IMR-90 (cell line): ENCODE results near the gene SYNE1. TPM values are rescaled to one million over a fixed set of nuclear protein-coding genes. Genes with fewer than 3 reads are reported as not detected.

Experiments
- ATAC-seq: fragments of 200-7000 bp; cut with Tn5 transposase; 2 replicates; pipeline ENCODE4 v1.9.1; 2020; ENCODE audit warnings: low read depth, mild to moderate bottlenecking, moderate library complexity
- BruUV-seq: library from RNA; stranded (reverse); fragments of 400-500 nt; replicated peaks from 2 replicates; lab custom pipeline; 2021; lab: Mats Ljungman, UMichigan
- CTCF ChIA-PET: fragments of 300-600 bp; formaldehyde crosslinking; extraction: SDS; loops from one replicate; lab custom pipeline; 2021; ENCODE audit warnings: antibody characterized with exemption; lab: Yijun Ruan, JAX
- POLR2A ChIA-PET: fragments of 300-600 bp; sonication (Branson Sonifier 250); formaldehyde crosslinking; loops from one replicate; lab custom pipeline; 2022; ENCODE audit warnings: antibody characterized with exemption; ENCODE audit not compliant: unreplicated experiment; lab: Charles Lee
- DNase-seq: peaks from one replicate; pipeline ENCODE4 v3.0.0; 2013
- H2AFZ ChIP-seq: replicated peaks from 2 replicates; pipeline ENCODE3; 2013; ENCODE audit warnings: low read length, mild to moderate bottlenecking; ENCODE audit not compliant: poor library complexity
- H2AK5ac ChIP-seq: 2 replicates; pipeline ENCODE4 v1.6.1; 2013; ENCODE audit warnings: low read depth, low read length, inconsistent platforms
- H2AK9ac ChIP-seq: replicated peaks from 2 replicates; pipeline ENCODE3; 2013; ENCODE audit warnings: mild to moderate bottlenecking, low read depth, low read length, moderate library complexity; ENCODE audit not compliant: poor library complexity
- H2BK120ac ChIP-seq: 2 replicates; pipeline ENCODE4 v1.6.1; 2013; ENCODE audit warnings: low read depth, low read length, inconsistent platforms
- H2BK15ac ChIP-seq: 3 replicates; pipeline ENCODE4 v1.6.1; 2013; ENCODE audit warnings: low read depth, low read length, inconsistent platforms
- H2BK20ac ChIP-seq: 2 replicates; pipeline ENCODE4 v1.6.1; 2013; ENCODE audit warnings: low read depth, mild to moderate bottlenecking, inconsistent platforms, low read length, moderate library complexity
- H2BK5ac ChIP-seq: 2 replicates; pipeline ENCODE4 v1.6.1; 2013; ENCODE audit warnings: mild to moderate bottlenecking, low read depth, low read length, inconsistent platforms; ENCODE audit not compliant: poor library complexity, severe bottlenecking
- H3K14ac ChIP-seq: replicated peaks from 2 replicates; pipeline ENCODE4 v1.6.1; 2013; ENCODE audit warnings: low read depth, low read length, inconsistent platforms
- H3K18ac ChIP-seq: 2 replicates; pipeline ENCODE4 v1.6.1; 2013; ENCODE audit warnings: low read depth, low read length, control low read depth
- H3K23ac ChIP-seq: 2 replicates; pipeline ENCODE4 v1.6.1; 2013; ENCODE audit warnings: low read depth, low read length, inconsistent platforms
- H3K27ac ChIP-seq: 2 replicates; pipeline ENCODE4 v1.5.1; 2013; ENCODE audit warnings: mild to moderate bottlenecking, control low read depth, low read length; ENCODE audit not compliant: insufficient read depth
- H3K27me3 ChIP-seq: 2 replicates; pipeline ENCODE4 v1.6.1; 2013; ENCODE audit warnings: low read length; ENCODE audit not compliant: control insufficient read depth, insufficient read depth
- H3K36me3 ChIP-seq: 2 replicates; pipeline ENCODE4 v1.6.1; 2013; ENCODE audit warnings: low read length, mixed read lengths; ENCODE audit not compliant: control insufficient read depth, insufficient read depth
- H3K4ac ChIP-seq: 2 replicates; pipeline ENCODE4 v1.6.1; 2013; ENCODE audit warnings: low read depth, low read length, inconsistent platforms
- H3K4me1 ChIP-seq: 2 replicates; pipeline ENCODE4 v1.6.1; 2013; ENCODE audit warnings: low read length, mixed read lengths; ENCODE audit not compliant: control insufficient read depth, insufficient read depth
- H3K4me2 ChIP-seq: 2 replicates; pipeline ENCODE4 v1.6.1; 2013; ENCODE audit warnings: low read depth, mild to moderate bottlenecking, control low read depth, low read length, moderate library complexity
- H3K4me3 ChIP-seq: 2 replicates; pipeline ENCODE4 v1.5.1; 2013; ENCODE audit warnings: low read depth, mild to moderate bottlenecking, control low read depth, low read length, moderate library complexity; ENCODE audit not compliant: insufficient read depth
- H3K56ac ChIP-seq: 2 replicates; pipeline ENCODE4 v1.6.1; 2013; ENCODE audit warnings: low read length, inconsistent platforms; ENCODE audit not compliant: insufficient read depth; ENCODE audit errors: extremely low read depth
- H3K79me1 ChIP-seq, 2 experiments: 2 replicates each; pipeline ENCODE4 v1.6.1; 2013; ENCODE audit warnings: low read length in 2 of 2, inconsistent platforms in 1 of 2, low read depth in 1 of 2
- H3K9ac ChIP-seq: 2 replicates; pipeline ENCODE4 v1.6.1; 2013; ENCODE audit warnings: low read depth, low read length, control low read depth
- H3K9me1 ChIP-seq: 2 replicates; pipeline ENCODE4 v1.6.1; 2013; ENCODE audit warnings: low read length, inconsistent platforms; ENCODE audit not compliant: insufficient read depth
- H3K9me3 ChIP-seq: 2 replicates; pipeline ENCODE4 v1.6.1; 2013; ENCODE audit warnings: low read length; ENCODE audit not compliant: control insufficient read depth, insufficient read depth
- H4K20me1 ChIP-seq: 2 replicates; pipeline ENCODE4 v1.6.1; 2013; ENCODE audit warnings: low read length, inconsistent platforms; ENCODE audit not compliant: insufficient read depth
- H4K5ac ChIP-seq: 2 replicates; pipeline ENCODE4 v1.6.1; 2013; ENCODE audit warnings: mild to moderate bottlenecking, low read depth, low read length, control low read depth
- H4K8ac ChIP-seq, 2 experiments: 2 replicates each; pipeline ENCODE4 v1.6.1; 2013; ENCODE audit warnings: low read depth in 2 of 2, low read length in 2 of 2, control low read depth in 1 of 2, inconsistent platforms in 1 of 2
- H4K91ac ChIP-seq: 2 replicates; pipeline ENCODE4 v1.6.1; 2013; ENCODE audit warnings: low read depth, low read length, inconsistent platforms; ENCODE audit not compliant: insufficient read depth
- CEBPB ChIP-seq: IDR thresholded peaks from 2 replicates; pipeline ENCODE4 v1.6.1; 2012; ENCODE audit warnings: low read depth, low read length, improper control_type of control experiment
- CHD1 ChIP-seq: IDR thresholded peaks from 2 replicates; pipeline ENCODE4 v1.6.1; 2012; ENCODE audit warnings: low read depth, low read length, improper control_type of control experiment
- RFX5 ChIP-seq: IDR thresholded peaks from 2 replicates; pipeline ENCODE4 v1.8.0; 2012; ENCODE audit warnings: low read depth, mild to moderate bottlenecking, low read length, moderate library complexity
- USF2 ChIP-seq: fragments of 150-350 bp; IDR thresholded peaks from 2 replicates; pipeline ENCODE4 v1.6.1; 2017; ENCODE audit warnings: mild to moderate bottlenecking, antibody characterized with exemption, low read length, low read depth
- WGBS, 2 experiments: methylation state at CpG; one replicate each; pipeline versions ENCODE4 v1.1.5 to v1.1.7; 2013; ENCODE audit warnings: missing lambda C conversion rate in 2 of 2; ENCODE audit not compliant: insufficient read length in 1 of 2; ENCODE audit errors: extremely low coverage in 2 of 2; 5-methylcytosine and 5-hydroxymethylcytosine counted together
- dilution Hi-C: fragments of 300-500 bp; cut with HindIII; formaldehyde crosslinking; loops from one replicate; pipeline ENCODE4 v1.14.3; 2018; ENCODE audit warnings: low sequenced_read_pairs; ENCODE audit not compliant: unreplicated experiment
- in situ Hi-C: fragments of 300-500 bp; cut with MboI; formaldehyde crosslinking; loops from 3 replicates; pipeline ENCODE4 v1.14.3; 2019; ENCODE audit warnings: low sequenced_read_pairs, inconsistent platforms, mixed read lengths
- intact Hi-C: fragments of 100-400 bp; cut with micrococcal nuclease; formaldehyde crosslinking; loops from 2 replicates; pipeline ENCODE4 v1.10.0; 2022
- polyA plus RNA-seq, 3 experiments: library from polyadenylated mRNA; depleted of rRNA; stranded (reverse); fragments of >200 nt; gene quantifications; 2 replicates each; pipeline ENCODE4 v1.2.3, GENCODE V29; 2012; ENCODE audit warnings: low replicate concordance in 1 of 3
- total RNA-seq: library from RNA; depleted of rRNA; stranded (reverse); fragments of >200 nt; gene quantifications from 2 replicates; pipeline ENCODE4 v1.2.3, GENCODE V29; 2012

SYNE1 gene
- total and polyA plus RNA-seq, 2 of the 4 experiments (the other 2 are of a cell fraction) = 34.1 to 159 TPM

GRCh38 chr6:152107973-152108372 is 529.2 kb downstream of the SYNE1 start:
- H2BK120ac ChIP-seq = no peak overlapping the region
- H3K9me1 ChIP-seq = peaks cover 3% of the 10 kb centered on the region; the same call in 1 of the 2 replicates
- H3K4ac ChIP-seq = no peak overlapping the region
- H3K9ac ChIP-seq = no peak overlapping the region
- H3K27me3 ChIP-seq = no peaks in the 10 kb centered on the region
- ChIA-PET POLR2A (no interaction called here), CTCF (no interaction called here)
- H3K23ac ChIP-seq = no peak overlapping the region
- intact Hi-C loops (no loop called here), in situ Hi-C loops (no loop called here), dilution Hi-C loops (no loop called here)
- H2BK20ac ChIP-seq = no peak overlapping the region
- no peak overlapping the region for H3K18ac ChIP-seq
- H2AK5ac ChIP-seq = no peak overlapping the region
- H4K91ac ChIP-seq = no peak overlapping the region
- H3K27ac ChIP-seq = no peak overlapping the region
- no peak for TF ChIP-seq CHD1
- TF ChIP-seq USF2 = no peak
- TF ChIP-seq RFX5 = no peak
- no peak for TF ChIP-seq CEBPB
- no peaks in the 10 kb centered on the region for H3K9me3 ChIP-seq
- no peaks in the 10 kb centered on the region for H3K79me1 ChIP-seq
- DNase-seq (no peak), ATAC-seq (peak; percentile 33)
- no peak overlapping the region for H2AFZ ChIP-seq
- H3K56ac ChIP-seq = no peak overlapping the region
- BruUV-seq = no TSS peak
- no peak overlapping the region; the same call in 1 of the 2 replicates for H4K5ac ChIP-seq
- H3K36me3 ChIP-seq = no peaks in the 10 kb centered on the region
- H4K20me1 ChIP-seq = no peaks in the 10 kb centered on the region
- no peak overlapping the region for H2AK9ac ChIP-seq
- H4K8ac ChIP-seq = no peak overlapping the region
- no peak overlapping the region for H3K14ac ChIP-seq
- H2BK15ac ChIP-seq = no peak overlapping the region
- WGBS, 2 experiments = 88% methylated on average over 1 of the region's 4 CpGs; no CpG with 5 or more reads in 1 of the 2 experiments
- no peak overlapping the region for H3K4me3 ChIP-seq
- no peak overlapping the region for H2BK5ac ChIP-seq
- H3K4me1 ChIP-seq = peaks cover 12% of the 10 kb centered on the region
- H3K4me2 ChIP-seq = no peak overlapping the region
